AG09309 (cell line): ENCODE data around the gene CEACAM8.
"Not testable (repeated sequence)": the region's sequence is repeated elsewhere in the genome, so short reads cannot be mapped to it uniquely, and the experiment has no call there.

Experiments
- DNase-seq: peaks from one replicate; pipeline ENCODE4 v3.0.0-alpha.2; 2010; ENCODE audit warnings: low read depth
- H3K4me3 ChIP-seq: 2 replicates; pipeline ENCODE4 v1.5.1; 2011; ENCODE audit warnings: mild to moderate bottlenecking, low read depth, low read length, moderate library complexity; ENCODE audit not compliant: control insufficient read depth
- TF ChIP-seq, protein P1 (sequence below): IDR thresholded peaks from 2 replicates; pipeline ENCODE4 v1.5.1; 2011; ENCODE audit warnings: mild to moderate bottlenecking, low read depth, low read length, inconsistent platforms; ENCODE audit not compliant: insufficient read depth, control insufficient read depth; ENCODE audit errors: missing control alignments

The CEACAM8 gene

GRCh38 chr19:42544146-42544545 is 50.6 kb downstream of the CEACAM8 start:
- no peak overlapping the region for H3K4me3 ChIP-seq
- TF ChIP-seq, protein P1, sequence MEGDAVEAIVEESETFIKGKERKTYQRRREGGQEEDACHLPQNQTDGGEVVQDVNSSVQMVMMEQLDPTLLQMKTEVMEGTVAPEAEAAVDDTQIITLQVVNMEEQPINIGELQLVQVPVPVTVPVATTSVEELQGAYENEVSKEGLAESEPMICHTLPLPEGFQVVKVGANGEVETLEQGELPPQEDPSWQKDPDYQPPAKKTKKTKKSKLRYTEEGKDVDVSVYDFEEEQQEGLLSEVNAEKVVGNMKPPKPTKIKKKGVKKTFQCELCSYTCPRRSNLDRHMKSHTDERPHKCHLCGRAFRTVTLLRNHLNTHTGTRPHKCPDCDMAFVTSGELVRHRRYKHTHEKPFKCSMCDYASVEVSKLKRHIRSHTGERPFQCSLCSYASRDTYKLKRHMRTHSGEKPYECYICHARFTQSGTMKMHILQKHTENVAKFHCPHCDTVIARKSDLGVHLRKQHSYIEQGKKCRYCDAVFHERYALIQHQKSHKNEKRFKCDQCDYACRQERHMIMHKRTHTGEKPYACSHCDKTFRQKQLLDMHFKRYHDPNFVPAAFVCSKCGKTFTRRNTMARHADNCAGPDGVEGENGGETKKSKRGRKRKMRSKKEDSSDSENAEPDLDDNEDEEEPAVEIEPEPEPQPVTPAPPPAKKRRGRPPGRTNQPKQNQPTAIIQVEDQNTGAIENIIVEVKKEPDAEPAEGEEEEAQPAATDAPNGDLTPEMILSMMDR = no peak
- DNase-seq = no peak

DNA sequence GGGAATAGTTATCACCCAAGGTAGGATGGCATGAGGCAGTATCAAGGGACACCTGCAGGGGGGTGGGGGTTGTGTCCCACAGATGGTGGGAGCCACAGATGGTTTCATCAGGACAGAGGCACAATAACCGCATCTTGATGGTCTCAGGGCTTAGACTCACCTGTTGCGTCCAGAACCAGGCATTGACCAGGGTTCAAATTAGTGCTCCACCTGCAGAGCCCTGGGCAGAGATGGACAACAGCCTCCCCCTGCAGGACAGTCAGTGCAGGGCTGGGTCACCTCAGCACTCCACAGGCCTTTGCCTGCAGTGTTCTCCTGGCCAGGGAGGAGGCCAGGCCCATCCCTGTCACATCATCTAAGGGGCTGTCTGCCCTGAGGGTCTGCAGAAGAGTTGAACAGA is 51.9 kb downstream of the CEACAM8 start:
- DNase-seq = no peak
- TF ChIP-seq, protein P1 = no peak
- H3K4me3 ChIP-seq = no peak overlapping the region

DNA sequence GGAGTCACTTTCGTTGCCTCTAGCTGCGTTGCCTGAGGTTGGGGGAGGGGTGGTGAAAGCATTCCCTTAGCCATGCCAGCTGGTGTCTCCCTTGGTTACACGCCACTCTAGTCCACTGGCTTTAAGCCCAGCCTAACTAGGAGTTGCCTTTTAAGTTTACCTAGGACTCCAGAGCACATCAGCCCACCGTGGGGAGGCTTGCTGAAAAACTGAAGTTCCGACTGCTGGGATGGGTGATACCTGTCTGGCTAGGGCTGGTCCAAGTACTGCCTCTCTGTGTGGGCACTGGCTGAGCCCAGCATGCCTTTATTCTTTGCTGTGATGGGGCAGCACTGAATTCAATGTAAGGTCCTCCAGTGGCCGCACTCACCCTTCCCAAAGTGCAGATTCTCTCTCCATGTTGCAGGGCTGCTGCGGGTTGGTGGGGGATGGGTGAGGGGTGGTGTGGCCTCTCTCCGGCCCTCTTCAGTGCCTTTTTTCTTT is 54.6 kb downstream of the CEACAM8 start:
- TF ChIP-seq, protein P1 = no peak
- no peak for DNase-seq
- H3K4me3 ChIP-seq = no peak overlapping the region

DNA sequence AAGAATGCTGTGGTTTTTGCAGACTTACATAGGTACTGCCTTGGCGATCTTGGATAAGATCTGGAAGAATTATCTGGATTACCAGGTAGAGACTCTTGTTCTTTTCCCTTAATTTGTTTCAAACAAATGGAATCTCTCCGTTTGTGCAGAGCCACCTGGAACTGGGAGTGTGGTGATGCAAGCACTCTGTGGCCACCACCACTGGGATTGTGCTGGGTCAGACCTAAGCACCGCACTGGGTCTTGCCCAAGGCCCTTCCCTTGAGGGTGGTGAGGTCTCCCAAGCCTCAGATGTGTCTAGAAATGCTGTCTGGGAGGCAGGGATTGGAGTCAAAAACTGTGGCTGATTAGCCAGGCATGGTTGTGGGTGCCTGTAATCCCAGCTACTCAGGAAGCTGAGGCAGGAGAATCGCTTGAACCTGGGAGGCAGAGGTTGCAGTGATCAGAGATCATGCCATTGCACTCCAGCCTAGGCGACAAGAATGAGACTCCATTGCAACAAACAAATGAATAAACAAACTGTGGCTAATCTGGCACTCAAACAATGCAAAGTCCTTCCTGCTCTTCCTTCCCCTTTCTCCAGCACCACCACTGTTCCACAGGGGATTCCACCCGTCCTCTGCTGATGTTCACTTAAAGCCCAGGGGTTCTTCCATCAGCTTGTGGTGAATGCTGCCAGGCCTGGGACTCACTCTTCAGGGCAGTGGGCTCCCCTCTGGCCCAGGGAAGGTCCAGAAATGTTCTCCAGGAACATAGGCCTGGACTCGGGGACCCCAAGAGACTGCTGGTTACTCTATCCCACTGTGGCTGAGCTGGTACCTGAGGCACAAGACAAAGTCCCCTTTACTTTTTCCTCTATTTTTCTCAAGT is 55.6 kb downstream of the CEACAM8 start:
- no peak overlapping the region for H3K4me3 ChIP-seq
- TF ChIP-seq, protein P1 = no peak

GRCh38 chr19:42535276-42535675 is 59.4 kb downstream of the CEACAM8 start:
- H3K4me3 ChIP-seq, DNase-seq: not testable (repeated sequence)

More for the DNA sequence above, 55.6 kb downstream of the CEACAM8 start:
- DNase-seq = no peak

DNA sequence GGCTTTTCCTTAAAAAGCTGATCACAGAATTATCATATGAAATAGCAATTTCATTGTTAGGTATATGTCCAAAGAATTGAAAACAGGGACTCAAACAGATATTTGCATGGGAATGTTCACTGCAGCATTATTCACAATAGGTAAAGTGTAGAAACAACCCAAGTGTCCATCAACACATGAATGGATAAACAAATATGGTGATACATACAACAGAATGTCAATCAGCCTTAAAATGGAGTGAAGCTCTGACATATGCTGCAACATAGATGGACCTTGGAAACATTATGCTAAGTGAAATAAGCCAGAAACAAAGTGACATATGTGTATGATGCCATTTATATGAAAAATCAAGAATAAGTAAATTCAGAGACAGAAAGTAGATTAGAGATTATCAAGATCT is 60.3 kb downstream of the CEACAM8 start:
- no peak overlapping the region for H3K4me3 ChIP-seq
- no peak for DNase-seq
- TF ChIP-seq, protein P1 = no peak

GRCh38 chr19:42532891-42533290 is 61.8 kb downstream of the CEACAM8 start:
- DNase-seq = no peak
- H3K4me3 ChIP-seq = no peak overlapping the region
- TF ChIP-seq, protein P1 = no peak
